22Rv1 (cell line): Measurements from ENCODE around the gene TEX19.
"Not testable (repeated sequence)": the region's sequence is repeated elsewhere in the genome, so short reads cannot be mapped to it uniquely, and the experiment has no call there.

Source experiments
- H3K27ac ChIP-seq: fragments of 450-650 bp; 2 replicates; pipeline ENCODE4 v1.5.1; 2017
- ZFX ChIP-seq: fragments of 450-650 bp; IDR thresholded peaks from 2 replicates; pipeline ENCODE4 v1.6.1; 2017; ENCODE audit warnings: antibody characterized with exemption, borderline replicate concordance
- TF ChIP-seq, protein P1 (sequence below): fragments of 450-650 bp; IDR thresholded peaks from 2 replicates; pipeline ENCODE4 v1.5.1; 2017; ENCODE audit warnings: mild to moderate bottlenecking

The TEX19 gene

GRCh38 chr17:82370471-82371332 is 11.7 kb downstream of the TEX19 start:
- H3K27ac ChIP-seq = no peak overlapping the region
- TF ChIP-seq ZFX = no peak
- TF ChIP-seq, protein P1, sequence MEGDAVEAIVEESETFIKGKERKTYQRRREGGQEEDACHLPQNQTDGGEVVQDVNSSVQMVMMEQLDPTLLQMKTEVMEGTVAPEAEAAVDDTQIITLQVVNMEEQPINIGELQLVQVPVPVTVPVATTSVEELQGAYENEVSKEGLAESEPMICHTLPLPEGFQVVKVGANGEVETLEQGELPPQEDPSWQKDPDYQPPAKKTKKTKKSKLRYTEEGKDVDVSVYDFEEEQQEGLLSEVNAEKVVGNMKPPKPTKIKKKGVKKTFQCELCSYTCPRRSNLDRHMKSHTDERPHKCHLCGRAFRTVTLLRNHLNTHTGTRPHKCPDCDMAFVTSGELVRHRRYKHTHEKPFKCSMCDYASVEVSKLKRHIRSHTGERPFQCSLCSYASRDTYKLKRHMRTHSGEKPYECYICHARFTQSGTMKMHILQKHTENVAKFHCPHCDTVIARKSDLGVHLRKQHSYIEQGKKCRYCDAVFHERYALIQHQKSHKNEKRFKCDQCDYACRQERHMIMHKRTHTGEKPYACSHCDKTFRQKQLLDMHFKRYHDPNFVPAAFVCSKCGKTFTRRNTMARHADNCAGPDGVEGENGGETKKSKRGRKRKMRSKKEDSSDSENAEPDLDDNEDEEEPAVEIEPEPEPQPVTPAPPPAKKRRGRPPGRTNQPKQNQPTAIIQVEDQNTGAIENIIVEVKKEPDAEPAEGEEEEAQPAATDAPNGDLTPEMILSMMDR = no peak

GRCh38 chr17:82371333-82372248 is 12.5 kb downstream of the TEX19 start, which contains the start of gene UTS2R:
Gene UTS2R (plus strand): TSS chr17:82371765. CDS start chr17:82374325, 2,560 bp downstream.
- TF ChIP-seq, protein P1 = no peak
- TF ChIP-seq ZFX = no peak
- no peak within 1 kb of the TSS for H3K27ac ChIP-seq

DNA sequence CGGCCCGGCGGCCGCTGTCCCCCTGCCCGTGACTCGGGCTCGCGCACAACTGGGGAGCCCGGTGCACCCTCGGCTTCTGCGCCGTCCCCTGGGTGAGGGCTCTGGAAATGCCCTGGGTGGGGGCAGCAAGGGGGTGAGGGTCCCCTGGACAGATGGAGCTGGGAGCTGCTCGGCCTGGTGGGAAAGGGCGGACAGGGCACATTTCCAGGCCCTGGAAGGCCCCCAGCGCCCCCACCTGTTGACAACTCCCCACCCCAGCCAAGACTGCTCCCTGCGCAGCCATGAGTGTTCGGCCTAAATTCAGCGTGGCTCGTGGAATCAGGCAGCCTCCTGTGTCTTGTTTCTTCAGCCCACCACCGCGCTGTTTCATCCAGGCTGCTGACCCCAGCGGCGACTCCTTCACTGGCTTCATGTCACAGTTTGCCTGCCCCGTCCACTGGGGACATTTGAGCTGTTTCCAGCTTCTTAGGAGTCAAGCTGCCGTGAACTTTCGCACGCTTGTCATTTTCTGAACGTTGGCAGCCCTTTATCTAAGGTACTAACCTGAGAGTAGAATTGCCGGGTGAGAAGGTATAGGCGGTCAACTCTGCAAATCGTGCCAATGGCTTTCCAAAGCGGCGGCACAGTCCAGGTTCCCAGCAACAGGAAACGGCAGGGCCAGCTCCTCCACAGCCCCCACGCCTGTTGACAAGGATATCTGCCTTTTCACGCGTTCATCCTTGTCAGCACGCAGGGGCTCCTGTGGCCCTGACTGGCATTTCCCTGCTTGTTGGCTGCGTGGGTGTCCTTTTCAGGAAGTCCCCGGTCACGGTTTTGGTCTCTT is 13.4 kb downstream of the TEX19 start:
- no peak overlapping the region for H3K27ac ChIP-seq

DNA sequence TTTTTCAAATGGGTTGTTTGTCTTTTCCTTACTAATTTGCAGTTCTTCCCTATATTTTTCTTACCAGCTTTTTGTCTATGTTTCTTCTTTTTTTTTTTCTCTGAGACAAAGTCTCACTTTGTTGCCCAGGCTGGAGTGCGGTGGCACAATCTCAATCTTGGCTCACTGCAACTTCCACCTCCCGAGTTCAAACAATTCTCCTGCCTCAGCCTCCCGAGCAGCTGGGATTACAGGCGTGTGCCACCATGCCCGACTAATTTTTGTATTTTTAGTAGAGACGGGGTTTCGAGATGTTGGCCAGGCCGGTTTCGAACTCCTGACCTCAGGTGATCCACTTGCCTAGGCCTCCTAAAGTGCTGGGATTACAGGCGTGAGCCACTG is 14.0 kb downstream of the TEX19 start:
- not testable (repeated sequence) for H3K27ac ChIP-seq

More for the DNA sequence above, 13.4 kb downstream of the TEX19 start:
- TF ChIP-seq ZFX = no peak
- TF ChIP-seq, protein P1 = no peak

- TF ChIP-seq, protein P1 = no peak
- no peak for TF ChIP-seq ZFX
- no peak overlapping the region for H3K27ac ChIP-seq
Observed at GRCh38 chr17:82373731-82374625, 14.9 kb downstream of the TEX19 start.

DNA sequence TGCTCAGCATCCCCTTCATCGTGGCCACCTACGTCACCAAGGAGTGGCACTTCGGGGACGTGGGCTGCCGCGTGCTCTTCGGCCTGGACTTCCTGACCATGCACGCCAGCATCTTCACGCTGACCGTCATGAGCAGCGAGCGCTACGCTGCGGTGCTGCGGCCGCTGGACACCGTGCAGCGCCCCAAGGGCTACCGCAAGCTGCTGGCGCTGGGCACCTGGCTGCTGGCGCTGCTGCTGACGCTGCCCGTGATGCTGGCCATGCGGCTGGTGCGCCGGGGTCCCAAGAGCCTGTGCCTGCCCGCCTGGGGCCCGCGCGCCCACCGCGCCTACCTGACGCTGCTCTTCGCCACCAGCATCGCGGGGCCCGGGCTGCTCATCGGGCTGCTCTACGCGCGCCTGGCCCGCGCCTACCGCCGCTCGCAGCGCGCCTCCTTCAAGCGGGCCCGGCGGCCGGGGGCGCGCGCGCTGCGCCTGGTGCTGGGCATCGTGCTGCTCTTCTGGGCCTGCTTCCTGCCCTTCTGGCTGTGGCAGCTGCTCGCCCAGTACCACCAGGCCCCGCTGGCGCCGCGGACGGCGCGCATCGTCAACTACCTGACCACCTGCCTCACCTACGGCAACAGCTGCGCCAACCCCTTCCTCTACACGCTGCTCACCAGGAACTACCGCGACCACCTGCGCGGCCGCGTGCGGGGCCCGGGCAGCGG is 15.7 kb downstream of the TEX19 start:
- TF ChIP-seq, protein P1 = no peak
- no peak for TF ChIP-seq ZFX
- H3K27ac ChIP-seq = no peak overlapping the region
